Heart left ventricle (tissue), 13 donors: ENCODE results near the gene OBI1.

ENCODE experiments used
- CTCF ChIP-seq, 12 donors: fragments of 200-600 bp; sonication (generic) in 4 of 12; IDR thresholded peaks; one replicate each; pipeline versions ENCODE4 v1.5.0 to v1.8.0; 2018 to 2022; ENCODE audit warnings: antibody characterized with exemption in 12 of 12, mild to moderate bottlenecking in 5 of 12
- POLR2A ChIP-seq, 2 donors: fragments of 450-650 bp; IDR thresholded peaks; one replicate each; pipeline ENCODE4 v1.6.1; 2017; ENCODE audit warnings: antibody characterized with exemption in 2 of 2, mild to moderate bottlenecking in 2 of 2, moderate library complexity in 2 of 2
- donor health status: ischemic (EF 13 %, LVEDD 7.1; RV severe dilation, severe dysfunction).
- donor health status: DM: no; HTN: yes; CAD: no.
- donor health status: DM: no; HTN: no; CAD: no.
- donor health status: ischemic (EF 25% LVEDD 6.9; RV normal size, moderate dysfunction).
- donor health status: ischemic (EF 25% LVEDD 5.7; RV mildly dilated, moderate dysfunction).
- donor health status: ischemic (EF 35%, LVEDD 5.7; RV mildly dilated, moderate dysfunction).
- donor health status: nonischemic (EF 11% LVEDD 7.7; RV severe dilation, severe dysfunction).
- donor health status: DM: yes; HTN: yes; CAD: no.
- donor health status: PGD.
- donor health status: ischemic (EF 29% LVEDD 5.4; RV normal size, mild dysfunction).
- donor health status: nonischemic (EF 23%, LVEDD 6.1; RV moderate dilation, normal function).

GRCh38 chr13:78650717-78651083 is 8.3 kb downstream of the OBI1 start:
- TF ChIP-seq CTCF (IDR thresholded peaks at IDR 0.05) (no peak), POLR2A (IDR thresholded peaks at IDR 0.05) (no peak)
